Smooth muscle cell of the pulmonary artery (primary cell): ENCODE measurements around the gene CTXND1. TPM values are rescaled to one million over a fixed set of nuclear protein-coding genes. Genes with fewer than 3 reads are reported as not detected.

Experiments used
- total RNA-seq: library from RNA; depleted of rRNA; stranded (reverse); fragments of >200 nt; gene quantifications from 2 replicates; pipeline ENCODE4 v1.2.3, GENCODE V29; 2014

CTXND1 gene
- total RNA-seq: not detected in 2 replicates

DNA sequence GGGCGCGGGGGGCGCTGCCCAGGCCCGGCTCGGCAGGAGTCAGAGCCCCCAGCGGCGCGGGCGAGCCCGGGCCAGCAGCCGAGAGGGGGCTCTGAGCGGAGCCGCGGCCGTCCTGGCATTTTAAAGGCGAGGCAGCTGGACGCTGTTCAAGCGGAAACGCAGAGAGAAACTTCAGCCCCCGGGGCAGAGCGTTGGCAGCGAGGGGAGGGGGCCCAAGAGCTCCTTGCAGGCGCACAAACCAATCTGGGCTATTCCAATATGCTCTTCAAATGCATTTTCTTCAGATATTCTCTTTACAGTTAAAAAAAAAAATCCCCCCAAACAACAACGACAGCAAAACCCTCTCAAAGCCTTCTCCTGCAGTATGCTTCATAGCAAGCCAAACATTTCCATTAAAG lies at the start of gene CTXND1:
Gene CTXND1 (minus strand): TSS at position 93 of the 398 bp plus-strand sequence. CDS start 50,264 bp downstream, outside the sequence.

DNA sequence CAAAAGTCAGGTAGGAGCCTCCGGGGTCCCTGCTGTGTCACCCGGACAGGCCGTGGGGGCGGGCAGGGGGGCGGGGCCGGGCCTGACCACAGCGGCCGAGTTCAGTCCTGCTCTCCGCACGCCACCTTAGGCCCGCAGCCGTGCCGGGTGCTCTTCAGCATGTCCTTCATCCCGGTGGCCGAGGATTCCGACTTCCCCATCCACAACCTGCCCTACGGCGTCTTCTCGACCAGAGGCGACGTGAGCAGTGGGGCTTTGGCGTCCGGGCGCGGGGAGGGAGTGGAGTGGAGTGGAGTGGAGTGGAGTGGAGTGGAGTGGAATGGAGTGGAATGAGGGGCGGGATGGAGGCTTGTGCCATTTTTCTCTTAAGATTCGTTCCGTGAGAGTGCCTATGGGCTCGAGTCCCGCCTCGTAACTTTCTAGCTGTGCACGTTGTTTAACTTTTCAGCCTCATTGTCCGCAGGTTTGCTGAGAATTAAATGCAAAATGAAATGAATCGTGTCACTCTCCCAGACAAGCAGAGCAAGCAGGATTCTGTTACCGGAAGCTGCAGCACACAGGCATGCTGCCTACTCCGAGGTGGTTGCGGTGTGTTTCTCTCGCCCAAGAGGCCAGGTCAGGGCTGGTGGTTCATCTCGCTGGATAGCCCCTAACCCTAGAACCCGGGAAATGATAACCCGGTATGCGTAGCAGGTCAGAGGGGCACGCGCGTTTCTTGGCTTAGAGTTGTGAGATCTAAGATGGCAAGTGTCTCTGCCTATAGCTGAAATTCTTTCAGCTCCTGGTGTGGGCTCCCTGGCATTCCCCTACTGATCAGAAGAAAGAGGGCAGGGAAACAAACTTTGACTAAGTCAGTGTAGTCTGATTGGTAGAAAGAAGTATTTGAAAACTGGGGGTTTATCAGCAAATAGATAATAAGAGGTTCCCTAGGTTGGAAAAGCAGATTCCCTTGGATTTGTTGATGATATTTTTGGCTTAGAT lies 98.8 kb downstream of the CTXND1 start, which contains the start of gene FAH:
Gene FAH (plus strand): TSS at position 104 of the 981 bp plus-strand sequence. CDS start 56 bp downstream, at position 160.

Other genes with a start within 250 kb of the CTXND1 start
- 103 and 122 TPM in 2 replicates for gene ZFAND6, start 192.5 kb downstream of the CTXND1 start, total RNA-seq
- 32.6 and 51.8 TPM in 2 replicates for gene FAH, start 99.2 kb downstream of the CTXND1 start, total RNA-seq
- 4.1 and 10.4 TPM in 2 replicates for gene ARNT2, start 152.2 kb upstream of the CTXND1 start, total RNA-seq